Calu3 (cell line): Measurements from ENCODE around the gene KRTAP10-6. TPM values are rescaled to one million over a fixed set of nuclear protein-coding genes. Genes with fewer than 3 reads are reported as not detected.

ENCODE experiments used
- BruUV-seq: library from RNA; stranded (reverse); fragments of 400-500 nt; replicated peaks from 2 replicates; lab custom pipeline; 2021; lab: Mats Ljungman, UMichigan
- CTCF ChIA-PET: fragments of 300-600 bp; sonication (Branson Sonifier 250); formaldehyde crosslinking; loops from one replicate; lab custom pipeline; 2022; ENCODE audit warnings: antibody characterized with exemption; lab: Charles Lee
- DNase-seq: peaks from one replicate; pipeline ENCODE4 v3.0.0; 2022
- H3K27ac Mint-ChIP-seq: one replicate; pipeline ENCODE4 v1.8.0; 2022; ENCODE audit warnings: mixed read lengths; ENCODE audit not compliant: unreplicated experiment
- H3K27me3 Mint-ChIP-seq: one replicate; pipeline ENCODE4 v1.8.0; 2022; ENCODE audit warnings: mixed read lengths; ENCODE audit not compliant: unreplicated experiment
- H3K36me3 Mint-ChIP-seq: one replicate; pipeline ENCODE4 v1.8.0; 2022; ENCODE audit warnings: mild to moderate bottlenecking, moderate library complexity, mixed read lengths; ENCODE audit not compliant: insufficient read depth, unreplicated experiment
- H3K4me1 Mint-ChIP-seq: one replicate; pipeline ENCODE4 v1.8.0; 2022; ENCODE audit warnings: mild to moderate bottlenecking, low read depth, mixed read lengths; ENCODE audit not compliant: unreplicated experiment
- H3K4me3 Mint-ChIP-seq: one replicate; pipeline ENCODE4 v1.8.0; 2022; ENCODE audit warnings: mild to moderate bottlenecking, low read depth, moderate library complexity, mixed read lengths; ENCODE audit not compliant: unreplicated experiment
- H3K9me3 Mint-ChIP-seq: one replicate; pipeline ENCODE4 v1.8.0; 2022; ENCODE audit warnings: low read depth, mixed read lengths; ENCODE audit not compliant: unreplicated experiment
- intact Hi-C: fragments of 100-400 bp; cut with micrococcal nuclease; formaldehyde crosslinking; loops from one replicate; pipeline ENCODE4 v1.10.0; 2022; ENCODE audit not compliant: unreplicated experiment
- total RNA-seq: library from RNA; stranded (reverse); gene quantifications from 2 replicates; pipeline ENCODE4 v1.2.3, GENCODE V29; 2022
- TF ChIP-seq, protein P1 (sequence below): fragments of 200-600 bp; IDR thresholded peaks from one replicate; pipeline ENCODE4 v1.8.0; 2022; ENCODE audit warnings: antibody characterized with exemption; ENCODE audit not compliant: unreplicated experiment

Gene KRTAP10-6
- total RNA-seq, 1 experiment from 2014 or later = not detected

DNA sequence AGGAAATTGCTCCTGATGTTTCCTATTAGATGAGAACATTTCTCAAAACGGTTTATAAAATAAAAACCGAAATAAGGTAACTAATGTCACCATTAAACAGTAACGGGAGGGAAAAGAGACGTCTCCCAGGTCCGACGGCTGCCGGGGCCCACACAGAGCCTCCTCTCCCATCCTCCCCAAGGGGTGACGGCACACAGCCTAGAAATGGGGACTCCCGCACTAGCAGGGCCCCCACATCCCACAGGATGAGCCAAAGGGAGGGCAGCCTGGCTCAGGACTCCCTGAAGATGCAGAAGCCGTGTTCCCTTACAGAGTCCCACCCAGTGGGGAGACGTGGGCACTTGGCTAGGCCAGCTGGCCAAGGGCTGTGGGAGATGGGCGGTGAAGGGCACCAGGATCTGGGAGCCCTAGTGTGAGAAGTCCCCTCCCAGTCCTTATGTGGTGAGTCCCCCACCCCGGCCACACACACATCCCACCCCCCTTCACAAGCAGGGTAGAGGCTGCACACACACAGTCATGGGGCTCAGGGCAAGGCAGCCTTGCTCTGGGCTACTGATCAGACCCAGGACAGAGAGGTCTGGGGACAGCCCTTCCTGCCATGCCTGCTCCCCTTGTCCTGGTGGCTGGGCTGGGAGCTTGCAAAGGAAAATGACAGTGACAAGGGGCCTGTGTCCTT is 37.0 kb downstream of the KRTAP10-6 start:
- H3K4me1 Mint-ChIP-seq = peaks cover 9% of the 10 kb centered on the region
- TF ChIP-seq, protein P1, sequence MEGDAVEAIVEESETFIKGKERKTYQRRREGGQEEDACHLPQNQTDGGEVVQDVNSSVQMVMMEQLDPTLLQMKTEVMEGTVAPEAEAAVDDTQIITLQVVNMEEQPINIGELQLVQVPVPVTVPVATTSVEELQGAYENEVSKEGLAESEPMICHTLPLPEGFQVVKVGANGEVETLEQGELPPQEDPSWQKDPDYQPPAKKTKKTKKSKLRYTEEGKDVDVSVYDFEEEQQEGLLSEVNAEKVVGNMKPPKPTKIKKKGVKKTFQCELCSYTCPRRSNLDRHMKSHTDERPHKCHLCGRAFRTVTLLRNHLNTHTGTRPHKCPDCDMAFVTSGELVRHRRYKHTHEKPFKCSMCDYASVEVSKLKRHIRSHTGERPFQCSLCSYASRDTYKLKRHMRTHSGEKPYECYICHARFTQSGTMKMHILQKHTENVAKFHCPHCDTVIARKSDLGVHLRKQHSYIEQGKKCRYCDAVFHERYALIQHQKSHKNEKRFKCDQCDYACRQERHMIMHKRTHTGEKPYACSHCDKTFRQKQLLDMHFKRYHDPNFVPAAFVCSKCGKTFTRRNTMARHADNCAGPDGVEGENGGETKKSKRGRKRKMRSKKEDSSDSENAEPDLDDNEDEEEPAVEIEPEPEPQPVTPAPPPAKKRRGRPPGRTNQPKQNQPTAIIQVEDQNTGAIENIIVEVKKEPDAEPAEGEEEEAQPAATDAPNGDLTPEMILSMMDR = no peak

DNA sequence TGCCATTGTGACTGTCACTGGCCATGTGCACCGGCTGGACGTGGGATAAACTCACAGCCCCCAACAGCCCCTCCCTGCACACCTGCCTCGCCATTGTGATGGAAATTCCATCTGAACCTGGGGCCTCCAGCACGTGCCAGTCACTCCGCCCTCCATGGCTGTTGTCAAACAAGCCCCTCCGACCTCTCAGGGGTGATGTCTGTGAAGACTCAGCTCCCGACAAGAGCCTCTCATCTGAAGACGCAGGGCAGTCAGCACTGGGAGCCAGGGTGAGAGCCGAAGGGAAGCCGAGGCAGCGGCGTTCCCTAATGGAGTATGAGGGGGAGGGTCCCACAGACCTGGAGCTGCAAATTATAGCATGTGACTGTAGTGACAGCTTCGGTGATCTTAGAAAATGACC is 39.6 kb downstream of the KRTAP10-6 start:
- TF ChIP-seq, protein P1 = no peak
- CTCF ChIA-PET = no interaction called here

More for the DNA sequence above, 37.0 kb downstream of the KRTAP10-6 start:
- H3K9me3 Mint-ChIP-seq = no peaks in the 10 kb centered on the region
- no peaks in the 10 kb centered on the region for H3K36me3 Mint-ChIP-seq
- peaks cover 100% of the 10 kb centered on the region for H3K27me3 Mint-ChIP-seq
- H3K27ac Mint-ChIP-seq = no peak overlapping the region
- no peak for DNase-seq
- intact Hi-C loops = no loop called here
- BruUV-seq = no TSS peak
- no peak overlapping the region for H3K4me3 Mint-ChIP-seq
- CTCF ChIA-PET = no interaction called here

DNA sequence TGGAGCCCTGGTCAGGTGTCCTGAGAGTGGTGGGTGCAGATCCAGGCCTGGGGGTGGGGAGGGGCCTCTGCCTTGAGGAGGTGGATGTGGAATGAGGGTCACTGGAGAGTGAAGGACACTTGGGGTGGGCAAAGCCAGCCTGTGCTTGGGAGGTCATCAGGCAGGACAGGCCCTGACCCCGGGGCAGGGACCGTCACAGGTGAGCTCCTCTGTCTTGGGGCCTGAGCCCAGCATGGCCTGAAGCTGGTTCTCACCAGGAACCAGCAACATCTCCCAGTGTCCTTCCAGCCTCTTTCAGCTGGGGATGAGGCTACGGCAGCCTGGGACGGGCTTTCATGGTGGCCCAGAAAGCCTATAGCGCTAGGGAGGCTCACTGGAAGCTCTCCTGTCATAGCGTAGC is 40.2 kb downstream of the KRTAP10-6 start:
- intact Hi-C loops = no loop called here
- H3K27ac Mint-ChIP-seq = no peak overlapping the region
- H3K27me3 Mint-ChIP-seq = peaks cover 100% of the 10 kb centered on the region
- H3K9me3 Mint-ChIP-seq = no peaks in the 10 kb centered on the region
- BruUV-seq = no TSS peak
- H3K4me3 Mint-ChIP-seq = no peak overlapping the region
- no peaks in the 10 kb centered on the region for H3K36me3 Mint-ChIP-seq
- CTCF ChIA-PET = no interaction called here
- H3K4me1 Mint-ChIP-seq = peaks cover 9% of the 10 kb centered on the region
- no peak for DNase-seq
- TF ChIP-seq, protein P1 = no peak

More for the DNA sequence above, 39.6 kb downstream of the KRTAP10-6 start:
- Mint-ChIP-seq H3K36me3 (no peaks in the 10 kb centered on the region), H3K4me3 (no peak overlapping the region), H3K27ac (no peak overlapping the region), H3K9me3 (no peaks in the 10 kb centered on the region), H3K27me3 (peaks cover 100% of the 10 kb centered on the region), H3K4me1 (peaks cover 9% of the 10 kb centered on the region)
- intact Hi-C loops = no loop called here
- no TSS peak for BruUV-seq
- no peak for DNase-seq

DNA sequence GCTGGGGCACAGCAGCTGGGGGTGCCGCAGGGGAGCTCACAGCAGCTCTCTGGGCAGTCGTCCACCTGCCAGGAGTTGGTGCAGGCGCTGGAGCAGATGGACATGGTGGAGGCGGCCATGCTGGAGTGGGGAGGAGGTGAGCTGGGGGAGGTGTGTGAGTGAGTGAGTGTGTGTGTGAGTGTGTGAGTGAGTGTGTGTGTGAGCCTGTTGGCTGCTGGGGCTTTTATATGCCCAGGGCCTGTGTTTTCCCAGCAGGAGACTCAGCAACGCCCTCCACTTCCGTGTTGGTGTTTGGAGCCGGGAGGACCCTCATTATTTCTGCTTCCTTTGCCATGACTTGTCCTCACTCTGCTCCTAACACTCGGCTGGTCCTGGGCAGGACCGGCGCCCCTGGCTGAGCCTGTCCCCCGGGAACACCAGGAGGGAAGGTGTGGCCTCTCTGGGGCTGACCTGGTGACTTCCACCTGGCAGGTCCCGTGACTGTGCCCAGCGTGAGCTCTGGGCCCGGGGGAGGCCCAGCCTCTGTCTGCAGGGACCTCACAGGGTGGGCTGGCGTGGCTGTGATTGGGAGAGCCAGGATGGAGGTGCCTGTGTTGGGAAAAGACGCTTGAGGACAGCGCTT is 40.9 kb downstream of the KRTAP10-6 start, which contains the start of gene KRTAP10-2:
TSS of gene KRTAP10-2 (minus strand) at position 166 of the 622 bp plus-strand sequence. CDS start at position 119, 47 bp downstream.
- DNase-seq = no peak
- peaks cover 100% of the 10 kb centered on the region for H3K27me3 Mint-ChIP-seq
- H3K4me1 Mint-ChIP-seq = peaks cover 9% of the 10 kb centered on the region
- intact Hi-C loops = no loop called here
- TF ChIP-seq, protein P1 = no peak
- H3K36me3 Mint-ChIP-seq = no peaks in the 10 kb centered on the region
- BruUV-seq = no TSS peak
- no peak within 1 kb of the TSS for H3K4me3 Mint-ChIP-seq
- H3K27ac Mint-ChIP-seq = no peak within 1 kb of the TSS
- CTCF ChIA-PET = interaction anchor here (1.3 kb wide), 1 partner anchor 41 kb away, joined by 3 read pairs; the partner anchor contains the start of gene KRTAP10-6
- peaks cover 3% of the 10 kb centered on the region for H3K9me3 Mint-ChIP-seq
